HG03575 (cell line): ENCODE results near the gene MON2.
"Not testable (repeated sequence)": the region's sequence is repeated elsewhere in the genome, so short reads cannot be mapped to it uniquely, and the experiment has no call there.

Experiments
- ATAC-seq: cut with Tn5 transposase; IDR thresholded peaks from one replicate; pipeline ENCODE4 v1.9.1; 2021; ENCODE audit not compliant: unreplicated experiment, insufficient number of reproducible peaks, low FRiP score; ENCODE audit errors: extremely low read depth

The MON2 gene

GRCh38 chr12:62533755-62534107, 67.1 kb downstream of the MON2 start:
- ATAC-seq = no peak

- no peak for ATAC-seq
Measured at GRCh38 chr12:62536546-62536945, 69.9 kb downstream of the MON2 start.

- ATAC-seq = no peak
Measured at GRCh38 chr12:62537551-62537950, 70.9 kb downstream of the MON2 start.

GRCh38 chr12:62540354-62540753, 73.7 kb downstream of the MON2 start:
- ATAC-seq = no peak

- no peak for ATAC-seq
Measured at GRCh38 chr12:62542814-62543213, 76.2 kb downstream of the MON2 start.

- no peak for ATAC-seq
Measured at GRCh38 chr12:62543324-62543723, 76.7 kb downstream of the MON2 start.

- no peak for ATAC-seq
Measured at GRCh38 chr12:62543741-62544140, 77.1 kb downstream of the MON2 start.

- ATAC-seq = no peak
Measured at GRCh38 chr12:62552906-62553556, 86.4 kb downstream of the MON2 start.

GRCh38 chr12:62559366-62559765, 92.7 kb downstream of the MON2 start:
- not testable (repeated sequence) for ATAC-seq

GRCh38 chr12:62562846-62563245, 96.2 kb downstream of the MON2 start:
- ATAC-seq = no peak

- ATAC-seq = no peak
Measured at GRCh38 chr12:62575036-62575435, 108.4 kb downstream of the MON2 start.

- no peak for ATAC-seq
Measured at GRCh38 chr12:62576503-62576902, 109.9 kb downstream of the MON2 start.

GRCh38 chr12:62578726-62579125, 112.1 kb downstream of the MON2 start:
- ATAC-seq = no peak

GRCh38 chr12:62581288-62582064, 114.8 kb downstream of the MON2 start:
- no peak for ATAC-seq

GRCh38 chr12:62582065-62582366, 115.4 kb downstream of the MON2 start:
- ATAC-seq = no peak

- ATAC-seq = no peak
Measured at GRCh38 chr12:62584619-62585018, 118.0 kb downstream of the MON2 start.

- no peak for ATAC-seq
Measured at GRCh38 chr12:62586850-62587249, 120.2 kb downstream of the MON2 start.

- no peak for ATAC-seq
Measured at GRCh38 chr12:62588916-62589315, 122.3 kb downstream of the MON2 start.

- no peak for ATAC-seq
Measured at GRCh38 chr12:62597253-62597652, 130.6 kb downstream of the MON2 start.

GRCh38 chr12:62598846-62599245, 132.2 kb downstream of the MON2 start:
- ATAC-seq = no peak
